ENCODE measurements around the gene DUOX1. TPM values are rescaled to one million over a fixed set of nuclear protein-coding genes. Genes with fewer than 3 reads are reported as not detected.

The DUOX1 gene
- total RNA-seq, 4 donors from 2014 or later: 0.14 to 4.1 (median 0.64) TPM; not detected in 1

- DNase-seq: no peak
- no peaks in the 10 kb centered on the region for H3K9me3 ChIP-seq
- H3K4me1 ChIP-seq: peaks cover 7 to 41% (median 22%) of the 10 kb centered on the region in 4 donors
- no peaks in the 10 kb centered on the region for H3K36me3 ChIP-seq
- intact Hi-C loops (cut with DNase I; ENCODE audit: low total_unique reads): no loop called here
- no peak overlapping the region for H3K4me3 ChIP-seq
- H3K27ac ChIP-seq: peak overlapping the region in 1 of 4 donors; percentile 6
- in situ Hi-C loops (cut with MboI; ENCODE audit: low pct_ligation_motif_present in 1 of 4, low pct_unique_long_range_greater_than_20kb in 1 of 4, low sequenced_read_pairs in 3 of 4): loop anchor here in 2 of 4 donors (25.0 kb wide), 2 partner anchors 204 to 429 kb away; partner anchors contain the start of gene GATM (in 2 of the 2)
- no peaks in the 10 kb centered on the region for H3K27me3 ChIP-seq
- 93% methylated on average over 2 of the region's 2 CpGs; no CpG with 5 or more reads in 1 of the 2 donors for WGBS, 2 donors (ENCODE audit: low coverage in 1 of 2)
- no peak for TF ChIP-seq POLR2A (IDR thresholded peaks at IDR 0.05)
- no peak for TF ChIP-seq EP300 (IDR thresholded peaks at IDR 0.05; ENCODE audit: low read depth)
- TF ChIP-seq CTCF (IDR thresholded peaks at IDR 0.05): no peak
- TF ChIP-seq POLR2AphosphoS5 (IDR thresholded peaks at IDR 0.05): no peak
Observed at GRCh38 chr15:45183511-45183910, 53.7 kb downstream of the DUOX1 start.

GRCh38 chr15:45184562-45185041 lies 54.8 kb downstream of the DUOX1 start:
- 70% methylated on average over 9 of the region's 9 CpGs; no CpG with 5 or more reads in 1 of the 2 donors for WGBS, 2 donors (ENCODE audit: low coverage in 1 of 2)
- Histone ChIP-seq H3K4me3 (no peak overlapping the region), H3K4me1 (peaks cover 7 to 38% (median 22%) of the 10 kb centered on the region in 4 donors), H3K36me3 (no peaks in the 10 kb centered on the region), H3K27ac (peak overlapping the region in 3 of 4 donors; percentile 19 to 83 (median 63)), H3K27me3 (no peaks in the 10 kb centered on the region), H3K9me3 (no peaks in the 10 kb centered on the region)
- peak in 1 of 3 donors; percentile 28 for TF ChIP-seq POLR2AphosphoS5 (IDR thresholded peaks at IDR 0.05)
- TF ChIP-seq CTCF (IDR thresholded peaks at IDR 0.05): no peak
- intact Hi-C loops (cut with DNase I; ENCODE audit: low total_unique reads): no loop called here
- no peak for DNase-seq
- in situ Hi-C loops (cut with MboI; ENCODE audit: low pct_ligation_motif_present in 1 of 4, low pct_unique_long_range_greater_than_20kb in 1 of 4, low sequenced_read_pairs in 3 of 4): loop anchor here in 2 of 4 donors (25.0 kb wide), 2 partner anchors 203 to 428 kb away; partner anchors contain the start of gene GATM (in 2 of the 2)

- H3K9me3 ChIP-seq: no peaks in the 10 kb centered on the region
- in situ Hi-C loops (cut with MboI; ENCODE audit: low pct_ligation_motif_present in 1 of 4, low pct_unique_long_range_greater_than_20kb in 1 of 4, low sequenced_read_pairs in 3 of 4) (loop anchor here in 2 of 4 donors (25.0 kb wide), 2 partner anchors 202 to 427 kb away; partner anchors contain the start of gene GATM (in 2 of the 2)), intact Hi-C loops (cut with DNase I; ENCODE audit: low total_unique reads) (no loop called here)
- TF ChIP-seq EP300 (IDR thresholded peaks at IDR 0.05; ENCODE audit: low read depth) (no peak), POLR2AphosphoS5 (IDR thresholded peaks at IDR 0.05) (no peak), POLR2A (IDR thresholded peaks at IDR 0.05) (no peak), CTCF (IDR thresholded peaks at IDR 0.05) (no peak)
- WGBS, 2 donors (ENCODE audit: low coverage in 1 of 2): 86% methylated on average over 3 of the region's 3 CpGs; no CpG with 5 or more reads in 1 of the 2 donors
- no peak overlapping the region for H3K4me3 ChIP-seq
- H3K4me1 ChIP-seq: peaks cover 7 to 34% (median 20%) of the 10 kb centered on the region in 4 donors
- no peak for DNase-seq
- peak overlapping the region in 3 of 4 donors; percentile 63 to 92 (median 83) for H3K27ac ChIP-seq
- no peaks in the 10 kb centered on the region for H3K36me3 ChIP-seq
- H3K27me3 ChIP-seq: no peaks in the 10 kb centered on the region
Observed at GRCh38 chr15:45185069-45185779, 55.4 kb downstream of the DUOX1 start.
